Stimulated activated naive CD8-positive, alpha-beta T cell treated with anti-CD3 and anti-CD28 coated beads, Interleukin-15, amount 100 ng/mL, for 72 hours (primary cell): ENCODE measurements around the gene SRRD.
"Not testable (repeated sequence)": the region's sequence is repeated elsewhere in the genome, so short reads cannot be mapped to it uniquely, and the experiment has no call there.

Source experiments
- ATAC-seq: fragments of 150-1000 bp; cut with Tn5 transposase; 2 replicates; pipeline ENCODE4 v1.10.0; 2021; ENCODE audit warnings: mild to moderate bottlenecking, moderate library complexity
- DNase-seq, 2 donors: peaks; one replicate each; pipeline ENCODE4 v3.0.0; 2021 to 2022
- H3K27ac Mint-ChIP-seq, 2 donors: one replicate each; pipeline ENCODE4 v1.8.0; 2022; ENCODE audit warnings: mild to moderate bottlenecking in 2 of 2, mixed read lengths in 2 of 2, moderate library complexity in 2 of 2
- H3K27me3 Mint-ChIP-seq: one replicate; pipeline ENCODE4 v1.8.0; 2022; ENCODE audit warnings: mixed read lengths
- H3K4me1 Mint-ChIP-seq: one replicate; pipeline ENCODE4 v1.8.0; 2022; ENCODE audit warnings: mild to moderate bottlenecking, mixed read lengths
- H3K4me3 Mint-ChIP-seq, 2 donors: one replicate each; pipeline ENCODE4 v1.8.0; 2022; ENCODE audit warnings: mild to moderate bottlenecking in 2 of 2, mixed read lengths in 2 of 2, moderate library complexity in 1 of 2
- H3K9me3 Mint-ChIP-seq, 2 donors: one replicate each; pipeline ENCODE4 v1.8.0; 2022; ENCODE audit warnings: mixed read lengths in 2 of 2

The SRRD gene

GRCh38 chr22:26516503-26516902 is 32.8 kb downstream of the SRRD start:
- ATAC-seq (peak; percentile 59), DNase-seq (peak in 1 of 2 donors; percentile 25)
- Mint-ChIP-seq H3K4me1 (peaks cover 47% of the 10 kb centered on the region), H3K27ac (no peak overlapping the region), H3K4me3 (no peak overlapping the region), H3K9me3 (no peaks in the 10 kb centered on the region), H3K27me3 (no peaks in the 10 kb centered on the region)

- Mint-ChIP-seq H3K4me1 (peaks cover 41% of the 10 kb centered on the region), H3K27me3 (no peaks in the 10 kb centered on the region), H3K9me3 (no peaks in the 10 kb centered on the region), H3K27ac (peak overlapping the region in 1 of 2 donors; percentile 12), H3K4me3 (no peak overlapping the region)
- DNase-seq (no peak), ATAC-seq (no peak)
Observed at GRCh38 chr22:26517429-26517828, 33.8 kb downstream of the SRRD start.

GRCh38 chr22:26522012-26522411 is 38.3 kb downstream of the SRRD start:
- DNase-seq: no peak
- Mint-ChIP-seq H3K9me3 (no peaks in the 10 kb centered on the region), H3K4me1 (peaks cover 14% of the 10 kb centered on the region), H3K27ac (no peak overlapping the region), H3K4me3 (no peak overlapping the region), H3K27me3 (no peaks in the 10 kb centered on the region)
- no peak for ATAC-seq

GRCh38 chr22:26522592-26522991 is 38.9 kb downstream of the SRRD start:
- Mint-ChIP-seq H3K9me3 (no peaks in the 10 kb centered on the region), H3K4me1 (peaks cover 14% of the 10 kb centered on the region), H3K27me3 (no peaks in the 10 kb centered on the region), H3K27ac (no peak overlapping the region), H3K4me3 (no peak overlapping the region)
- ATAC-seq (no peak), DNase-seq (no peak)

- Mint-ChIP-seq H3K4me3 (no peak overlapping the region), H3K27ac (peak overlapping the region; percentile 21 to 34), H3K4me1 (no peaks in the 10 kb centered on the region), H3K27me3 (no peaks in the 10 kb centered on the region), H3K9me3 (no peaks in the 10 kb centered on the region)
- DNase-seq (no peak), ATAC-seq (no peak)
Observed at GRCh38 chr22:26524870-26525269, 41.2 kb downstream of the SRRD start.

GRCh38 chr22:26525946-26526564 is 42.4 kb downstream of the SRRD start:
- H3K4me1 Mint-ChIP-seq: no peaks in the 10 kb centered on the region
- H3K4me3 Mint-ChIP-seq: no peak overlapping the region
- no peak for DNase-seq
- H3K27me3 Mint-ChIP-seq: no peaks in the 10 kb centered on the region
- H3K27ac Mint-ChIP-seq: peak overlapping the region in 1 of 2 donors; percentile 54
- no peaks in the 10 kb centered on the region for H3K9me3 Mint-ChIP-seq
- no peak for ATAC-seq

- ATAC-seq (no peak), DNase-seq (no peak)
- no peaks in the 10 kb centered on the region for H3K27me3 Mint-ChIP-seq
- H3K27ac Mint-ChIP-seq: peak overlapping the region; percentile 14 to 80
- no peaks in the 10 kb centered on the region for H3K9me3 Mint-ChIP-seq
- peaks cover 4% of the 10 kb centered on the region for H3K4me1 Mint-ChIP-seq
- H3K4me3 Mint-ChIP-seq: no peak overlapping the region
Observed at GRCh38 chr22:26527167-26527566, 43.5 kb downstream of the SRRD start.

GRCh38 chr22:26527574-26528465 is 44.1 kb downstream of the SRRD start:
- H3K27me3 Mint-ChIP-seq: no peaks in the 10 kb centered on the region
- DNase-seq: no peak
- ATAC-seq: no peak
- no peak overlapping the region for H3K27ac Mint-ChIP-seq
- no peak overlapping the region for H3K4me3 Mint-ChIP-seq
- no peaks in the 10 kb centered on the region for H3K9me3 Mint-ChIP-seq
- peaks cover 10% of the 10 kb centered on the region for H3K4me1 Mint-ChIP-seq

- not testable (repeated sequence) for H3K9me3 Mint-ChIP-seq, DNase-seq, H3K27me3 Mint-ChIP-seq, H3K27ac Mint-ChIP-seq, H3K4me3 Mint-ChIP-seq, ATAC-seq
- peaks cover 16% of the 10 kb centered on the region for H3K4me1 Mint-ChIP-seq
Observed at GRCh38 chr22:26528518-26528917, 44.8 kb downstream of the SRRD start.

GRCh38 chr22:26529345-26529744 is 45.7 kb downstream of the SRRD start:
- Mint-ChIP-seq H3K4me3 (no peak overlapping the region), H3K4me1 (peaks cover 22% of the 10 kb centered on the region), H3K27ac (peak overlapping the region in 1 of 2 donors; percentile 19), H3K9me3 (no peaks in the 10 kb centered on the region), H3K27me3 (no peaks in the 10 kb centered on the region)
- ATAC-seq (no peak), DNase-seq (no peak)

GRCh38 chr22:26534171-26534855 is 50.6 kb downstream of the SRRD start:
- ATAC-seq (no peak), DNase-seq (no peak)
- Mint-ChIP-seq H3K27ac (peak overlapping the region; percentile 27 to 77), H3K4me1 (peaks cover 50% of the 10 kb centered on the region), H3K4me3 (peak overlapping the region; percentile 13 to 26), H3K27me3 (no peaks in the 10 kb centered on the region), H3K9me3 (no peaks in the 10 kb centered on the region)

GRCh38 chr22:26534874-26535602 is 51.4 kb downstream of the SRRD start:
- H3K27me3 Mint-ChIP-seq: no peaks in the 10 kb centered on the region
- H3K27ac Mint-ChIP-seq: peak overlapping the region; percentile 63 to 84
- H3K4me1 Mint-ChIP-seq: peaks cover 52% of the 10 kb centered on the region
- ATAC-seq (peak; percentile 62), DNase-seq (no peak)
- peak overlapping the region; percentile 41 to 49 for H3K4me3 Mint-ChIP-seq
- H3K9me3 Mint-ChIP-seq: no peaks in the 10 kb centered on the region

GRCh38 chr22:26535603-26535908 is 51.9 kb downstream of the SRRD start:
- Mint-ChIP-seq H3K4me1 (peaks cover 55% of the 10 kb centered on the region), H3K9me3 (no peaks in the 10 kb centered on the region), H3K4me3 (peak overlapping the region; percentile 41 to 49), H3K27ac (peak overlapping the region; percentile 63 to 84), H3K27me3 (no peaks in the 10 kb centered on the region)
- no peak for DNase-seq
- ATAC-seq: no peak

GRCh38 chr22:26536056-26536761 is 52.5 kb downstream of the SRRD start:
- Mint-ChIP-seq H3K9me3 (no peaks in the 10 kb centered on the region), H3K4me3 (no peak overlapping the region), H3K27me3 (no peaks in the 10 kb centered on the region), H3K4me1 (peaks cover 57% of the 10 kb centered on the region), H3K27ac (peak overlapping the region; percentile 71 to 84)
- no peak for DNase-seq
- no peak for ATAC-seq

GRCh38 chr22:26536762-26537134 is 53.1 kb downstream of the SRRD start:
- no peak overlapping the region for H3K4me3 Mint-ChIP-seq

More at GRCh38 chr22:26536762-26537134, 53.1 kb downstream of the SRRD start:
- Mint-ChIP-seq H3K27ac (peak overlapping the region; percentile 39 to 43), H3K9me3 (no peaks in the 10 kb centered on the region), H3K27me3 (no peaks in the 10 kb centered on the region), H3K4me1 (peaks cover 57% of the 10 kb centered on the region)
- no peak for DNase-seq
- no peak for ATAC-seq
